K562 (cell line): Measurements from ENCODE around the gene RBM5. TPM values are rescaled to one million over a fixed set of nuclear protein-coding genes. Genes with fewer than 3 reads are reported as not detected.

Source experiments
- ATAC-seq: fragments of 200-7000 bp; cut with Tn5 transposase; 3 replicates; pipeline ENCODE4 v1.9.1; 2020; ENCODE audit warnings: moderate library complexity
- BruUV-seq: library from RNA; stranded (reverse); fragments of 400-500 nt; replicated peaks from 2 replicates; lab custom pipeline; 2021; lab: Mats Ljungman, UMichigan
- CTCF ChIA-PET: fragments of 300-600 bp; formaldehyde crosslinking; extraction: SDS; loops from one replicate; lab custom pipeline; 2021; ENCODE audit warnings: low intra/inter-chr PET ratio; lab: Yijun Ruan, JAX
- POLR2A ChIA-PET: fragments of 300-600, 350-650 bp; sonication (Branson Sonifier 250); formaldehyde crosslinking; extraction: SDS; loops from one replicate; lab custom pipeline; 2021; ENCODE audit warnings: antibody characterized with exemption, inconsistent platforms; lab: Yijun Ruan, JAX
- DNase-seq, 4 experiments: peaks; one replicate each; pipeline versions ENCODE4 v3.0.0 to v3.0.0-alpha.2; 2011 to 2018; ENCODE audit warnings: low spot score in 3 of 4, mixed read lengths in 3 of 4; ENCODE audit errors: extremely low read depth in 1 of 4
- FAIRE-seq: peaks from 2 replicates; lab custom pipeline; 2011; peaks lifted over from hg19 to GRCh38; lab: Jason Lieb, UNC
- H2AFZ ChIP-seq: 2 replicates; pipeline ENCODE4 v1.6.0; 2011; ENCODE audit warnings: low read depth, low read length, control low read depth, inconsistent platforms
- H3K27ac ChIP-seq: fragments of 200-600 bp; 3 replicates; pipeline ENCODE4 v1.8.0; 2011; ENCODE audit warnings: low read depth, mild to moderate bottlenecking, control low read depth, inconsistent platforms, low read length, moderate library complexity, mixed read lengths; ENCODE audit errors: extremely low read depth
- H3K27me3 ChIP-seq, 2 experiments: fragments of 300-600 bp in 1 of 2; 2 replicates in 1 of 2; 3 replicates in 1 of 2; pipeline versions ENCODE4 v1.6.0 to v1.8.0; 2011; ENCODE audit warnings: inconsistent platforms in 2 of 2, low read length in 2 of 2, mild to moderate bottlenecking in 1 of 2, mixed read lengths in 1 of 2, moderate library complexity in 1 of 2; ENCODE audit not compliant: control insufficient read depth in 2 of 2, insufficient read depth in 2 of 2
- H3K36me3 ChIP-seq: fragments of 300-600 bp; 3 replicates; pipeline ENCODE4 v1.8.0; 2011; ENCODE audit warnings: mild to moderate bottlenecking, low read length, inconsistent platforms; ENCODE audit not compliant: control insufficient read depth, insufficient read depth
- H3K4me1 ChIP-seq, 2 experiments: fragments of 200-600 bp in 1 of 2; replicated peaks in 1 of 2; 2 replicates in 1 of 2; 3 replicates in 1 of 2; pipeline versions ENCODE4 v1.5.1 to v1.8.0; 2011; ENCODE audit warnings: inconsistent platforms in 2 of 2, low read length in 2 of 2, mild to moderate bottlenecking in 1 of 2, mixed read lengths in 1 of 2, moderate library complexity in 1 of 2; ENCODE audit not compliant: control insufficient read depth in 2 of 2, insufficient read depth in 2 of 2
- H3K4me2 ChIP-seq: 2 replicates; pipeline ENCODE4 v1.6.1; 2011; ENCODE audit warnings: low read length, control low read depth, inconsistent platforms, mixed read lengths; ENCODE audit not compliant: insufficient read depth
- H3K4me3 ChIP-seq: fragments of 200-600 bp; sonication (generic), shearing (Covaris generic); 2 replicates; pipeline ENCODE4 v1.5.1; 2016; ENCODE audit warnings: control low read depth, inconsistent platforms
- H3K79me2 ChIP-seq: fragments of 200-600 bp; 3 replicates; pipeline ENCODE4 v1.8.0; 2011; ENCODE audit warnings: low read length, inconsistent platforms; ENCODE audit not compliant: control insufficient read depth, insufficient read depth
- H3K9ac ChIP-seq, 2 experiments: 2 replicates each; pipeline versions ENCODE4 v1.6.0 to v1.6.1; 2011; ENCODE audit warnings: low read depth in 2 of 2, low read length in 2 of 2, control low read depth in 1 of 2, inconsistent platforms in 1 of 2, mild to moderate bottlenecking in 1 of 2, mixed read lengths in 1 of 2; ENCODE audit not compliant: insufficient read depth in 1 of 2
- H3K9me1 ChIP-seq: one replicate; pipeline ENCODE4 v1.6.0; 2011; ENCODE audit warnings: inconsistent platforms, mild to moderate bottlenecking, low read length, moderate library complexity; ENCODE audit not compliant: control insufficient read depth, insufficient read depth
- H3K9me3 ChIP-seq: replicated peaks from 2 replicates; pipeline ENCODE4 v1.5.1; 2011; ENCODE audit warnings: low read depth, low read length, inconsistent platforms; ENCODE audit not compliant: control insufficient read depth, insufficient read depth
- H4K20me1 ChIP-seq: replicated peaks from 2 replicates; pipeline ENCODE4 v1.6.1; 2011; ENCODE audit warnings: low read length, inconsistent platforms, mixed read lengths; ENCODE audit not compliant: control insufficient read depth, insufficient read depth
- HBP1 ChIP-seq: fragments of 450-650 bp; formaldehyde crosslinking; IDR thresholded peaks from 2 replicates; pipeline ENCODE4 v1.4.0; 2022; ENCODE audit warnings: missing genetic modification characterization
- HNRNPK ChIP-seq: fragments of 200-400 bp; formaldehyde crosslinking; IDR thresholded peaks from one replicate; pipeline ENCODE4 v1.6.1; 2018; ENCODE audit warnings: mild to moderate bottlenecking, low read depth, low read length; ENCODE audit not compliant: poor library complexity, severe bottlenecking
- HNRNPL ChIP-seq: fragments of 200-400 bp; formaldehyde crosslinking; IDR thresholded peaks from 2 replicates; pipeline ENCODE4 v1.6.1; 2017; ENCODE audit warnings: low read depth, mild to moderate bottlenecking, low read length
- HOXB6 ChIP-seq: fragments of 250-450 bp; sonication (Bioruptor Pico); IDR thresholded peaks from 2 replicates; pipeline ENCODE4 v1.5.1; 2022; ENCODE audit warnings: mild to moderate bottlenecking, borderline replicate concordance
- RFX5 ChIP-seq: IDR thresholded peaks from 2 replicates; pipeline ENCODE4 v1.6.1; 2011; ENCODE audit warnings: low read depth, mild to moderate bottlenecking, improper control_type of control experiment, low read length
- THRAP3 ChIP-seq: fragments of 450-650 bp; IDR thresholded peaks from 2 replicates; pipeline ENCODE4 v1.6.1; 2016; ENCODE audit warnings: mild to moderate bottlenecking, inconsistent platforms, borderline replicate concordance
- ZBTB7A ChIP-seq: IDR thresholded peaks from 2 replicates; pipeline ENCODE4 v1.6.1; 2011; ENCODE audit warnings: low read depth, mild to moderate bottlenecking, low read length, moderate library complexity, borderline replicate concordance; ENCODE audit not compliant: control insufficient read depth
- ZNF311 ChIP-seq: fragments of 250-450 bp; sonication (Bioruptor Pico); IDR thresholded peaks from 2 replicates; pipeline ENCODE4 v1.4.0; 2020; ENCODE audit warnings: mild to moderate bottlenecking, moderate library complexity
- ZNF592 ChIP-seq: fragments of 450-650 bp; IDR thresholded peaks from 2 replicates; pipeline ENCODE4 v1.6.1; 2017; ENCODE audit warnings: antibody characterized with exemption, mild to moderate bottlenecking
- ZNF699 ChIP-seq: fragments of 250-450 bp; sonication (Bioruptor Pico); IDR thresholded peaks from 2 replicates; pipeline ENCODE4 v1.8.0; 2021; ENCODE audit warnings: mild to moderate bottlenecking, moderate library complexity; ENCODE audit not compliant: insufficient replicate concordance
- ZNF707 ChIP-seq: fragments of 250-450 bp; sonication (Bioruptor Pico); conservative IDR thresholded peaks from 2 replicates; pipeline ENCODE4 v1.8.0; 2022; ENCODE audit warnings: inconsistent platforms, mild to moderate bottlenecking, moderate library complexity
- WGBS: fragments of 100-300 bp; shearing (Covaris generic); methylation state at CpG from one replicate; pipeline ENCODE4 v1.1.6; 2016; ENCODE audit warnings: low coverage, mixed read lengths; ENCODE audit not compliant: insufficient coverage; ENCODE audit errors: missing lambda C conversion rate; 5-methylcytosine and 5-hydroxymethylcytosine counted together
- in situ Hi-C: fragments of 300-500 bp; cut with MboI; formaldehyde crosslinking; loops from 4 replicates; pipeline ENCODE4 v1.15.0; 2018; ENCODE audit warnings: inconsistent platforms, mixed read lengths
- intact Hi-C: fragments of 100-400 bp; cut with micrococcal nuclease; formaldehyde crosslinking; loops from 2 replicates; pipeline ENCODE4 v1.14.2; 2022
- polyA plus RNA-seq, 8 experiments: library from polyadenylated mRNA; depleted of rRNA in 4 of 8; stranded (reverse) in 5 of 8; unstranded in 3 of 8; fragments of >200 nt; fragmentation: Nextera tagmentation in 2 of 8; fragmentation: Illumina TruSeq in 1 of 8; extraction: Ambion mirVana in 2 of 8; extraction: Trizol in 1 of 8; gene quantifications; 2 replicates each; pipeline versions ENCODE4 v1.2.1 to v1.2.3, GENCODE V29; 2011 to 2014; ENCODE audit warnings: inconsistent platforms in 1 of 8, missing spikeins in 1 of 8
- total RNA-seq, 7 experiments: library from RNA; depleted of rRNA in 6 of 7; stranded (reverse); fragments of >200 nt in 6 of 7; fragmentation: Illumina TruSeq in 2 of 7; extraction: Trizol in 2 of 7; gene quantifications; 2 replicates each; pipeline versions ENCODE4 v1.2.1 to v1.2.3, GENCODE V29; 2011 to 2021; ENCODE audit warnings: low replicate concordance in 1 of 7

Gene RBM5
- total and polyA plus RNA-seq, 9 of the 15 experiments (the other 6 are each of a cell fraction or from before 2014, with no cell fraction given), result 24.5 to 153 (median 81.6) TPM

GRCh38 chr3:50163572-50164455, 75.1 kb downstream of the RBM5 start:
- POLR2A ChIA-PET, result interaction anchor here (0.6 to 0.7 kb wide), 2 partner anchors 47 to 105 kb away, joined by 3 read pairs; no protein-coding TSS in a partner anchor
- no peak overlapping the region for H3K27ac ChIP-seq
- ATAC-seq (no peak), FAIRE-seq (no peak), DNase-seq (no peak)
- intact Hi-C loops, result no loop called here
- CTCF ChIA-PET, result no interaction called here
- in situ Hi-C loops, result no loop called here
- no peaks in the 10 kb centered on the region for H3K36me3 ChIP-seq
- WGBS, result 15% methylated on average over 8 of the region's 8 CpGs
- no peaks in the 10 kb centered on the region for H3K79me2 ChIP-seq
- H3K9ac ChIP-seq, result no peak overlapping the region
- H3K4me1 ChIP-seq, result peaks cover 9 to 34% of the 10 kb centered on the region in 2 experiments; a peak in 4 of 5 replicates
- H3K4me2 ChIP-seq, result no peak overlapping the region
- no TSS peak for BruUV-seq
- peaks cover 3% of the 10 kb centered on the region; the same call in 1 of the 2 replicates for H4K20me1 ChIP-seq
- TF ChIP-seq HNRNPK (no peak), ZNF699 (CRISPR knock-in tag) (no peak), ZNF707 (no peak), THRAP3 (no peak), ZNF311 (no peak), RFX5 (no peak), ZNF592 (no peak), HOXB6 (CRISPR knock-in tag) (no peak), HBP1 (no peak), ZBTB7A (no peak), HNRNPL (no peak)
- no peak overlapping the region for H3K4me3 ChIP-seq
- no peaks in the 10 kb centered on the region for H3K9me1 ChIP-seq
- no peak overlapping the region for H2AFZ ChIP-seq
- H3K27me3 ChIP-seq, result no peaks in the 10 kb centered on the region
- H3K9me3 ChIP-seq, result no peaks in the 10 kb centered on the region
